Measurements from ENCODE around the gene DHPS.
"Not testable (repeated sequence)": the region's sequence is repeated elsewhere in the genome, so short reads cannot be mapped to it uniquely, and the experiment has no call there.

DHPS gene

DNA sequence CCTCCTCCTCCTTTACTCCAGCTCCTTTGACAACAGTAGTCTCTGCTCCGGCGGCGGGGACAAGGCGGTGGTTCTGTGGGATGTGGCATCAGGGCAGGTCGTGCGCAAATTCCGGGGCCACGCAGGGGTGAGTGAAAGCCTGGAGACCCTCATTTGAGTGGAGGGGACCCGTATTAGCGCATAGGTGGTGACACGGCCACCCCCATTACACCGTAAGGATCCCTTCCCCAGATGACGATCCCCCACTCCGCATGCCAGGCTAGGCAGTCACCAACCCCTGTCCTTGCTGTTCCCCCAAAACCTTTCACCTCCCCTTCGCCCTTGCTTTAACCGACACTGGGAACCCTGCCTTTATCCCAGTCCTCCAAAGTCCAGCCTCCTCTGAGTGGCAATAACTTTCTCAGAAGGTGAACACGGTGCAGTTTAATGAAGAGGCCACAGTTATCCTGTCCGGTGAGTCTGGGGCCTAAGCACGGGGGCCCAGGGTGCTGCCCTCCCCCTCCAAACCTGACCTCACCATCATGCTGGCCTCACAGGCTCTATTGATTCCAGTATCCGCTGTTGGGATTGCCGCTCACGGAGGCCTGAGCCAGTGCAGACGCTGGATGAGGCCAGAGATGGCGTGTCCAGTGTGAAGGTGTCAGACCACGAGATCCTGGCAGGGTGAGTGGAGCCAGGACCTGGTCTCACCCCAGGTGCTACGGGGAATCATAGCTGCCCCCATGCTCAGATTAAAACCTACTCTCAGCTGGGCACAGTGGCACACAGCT lies 11.3 kb downstream of the DHPS start:
- no peak for DNase-seq (ENCODE audit: low read depth)

- DNase-seq (ENCODE audit: low read depth) = peak; percentile 83
Measured at GRCh38 chr19:12669270-12670158, 12.2 kb downstream of the DHPS start.

DNA sequence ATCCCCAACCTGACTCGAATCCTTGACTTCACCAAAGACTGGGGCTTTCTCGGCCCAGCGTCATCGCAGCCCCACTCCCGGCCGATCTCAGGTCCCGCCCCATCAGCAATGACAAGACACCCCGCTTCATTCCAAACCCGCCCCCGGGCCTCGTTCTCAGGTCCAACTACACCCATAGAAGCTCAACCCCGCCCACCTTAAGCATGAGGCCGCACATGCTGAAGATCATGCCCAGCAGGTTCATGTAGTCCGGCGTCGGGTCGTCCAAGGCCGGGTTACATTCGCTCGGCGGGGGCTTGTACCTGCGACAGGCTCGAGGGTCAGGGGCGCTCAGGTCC lies 12.8 kb downstream of the DHPS start:
- peak; percentile 66 for DNase-seq (ENCODE audit: low read depth)

DNA sequence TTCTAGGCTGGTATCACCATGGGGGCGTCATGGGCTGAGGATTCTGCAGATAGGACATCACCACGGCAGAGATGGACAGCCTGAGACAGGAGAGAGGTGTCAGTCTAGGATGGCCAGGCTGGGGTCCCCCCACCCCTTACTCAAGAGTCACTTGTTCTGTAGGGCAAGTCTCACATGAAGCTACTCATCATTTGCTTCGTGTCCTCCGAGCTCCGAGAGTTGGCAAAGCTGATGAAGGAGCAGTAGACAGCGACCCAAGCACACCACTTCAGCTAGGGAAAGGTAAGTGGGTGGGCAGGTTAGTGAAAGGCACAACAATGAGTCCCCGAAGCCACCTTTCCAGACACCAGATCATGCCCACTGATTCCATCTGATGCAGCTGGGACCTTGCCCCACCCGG lies 13.3 kb downstream of the DHPS start:
- no peak for DNase-seq (ENCODE audit: low read depth)

- DNase-seq (ENCODE audit: low read depth) = no peak
Measured at GRCh38 chr19:12667731-12668302, 13.9 kb downstream of the DHPS start.

DNA sequence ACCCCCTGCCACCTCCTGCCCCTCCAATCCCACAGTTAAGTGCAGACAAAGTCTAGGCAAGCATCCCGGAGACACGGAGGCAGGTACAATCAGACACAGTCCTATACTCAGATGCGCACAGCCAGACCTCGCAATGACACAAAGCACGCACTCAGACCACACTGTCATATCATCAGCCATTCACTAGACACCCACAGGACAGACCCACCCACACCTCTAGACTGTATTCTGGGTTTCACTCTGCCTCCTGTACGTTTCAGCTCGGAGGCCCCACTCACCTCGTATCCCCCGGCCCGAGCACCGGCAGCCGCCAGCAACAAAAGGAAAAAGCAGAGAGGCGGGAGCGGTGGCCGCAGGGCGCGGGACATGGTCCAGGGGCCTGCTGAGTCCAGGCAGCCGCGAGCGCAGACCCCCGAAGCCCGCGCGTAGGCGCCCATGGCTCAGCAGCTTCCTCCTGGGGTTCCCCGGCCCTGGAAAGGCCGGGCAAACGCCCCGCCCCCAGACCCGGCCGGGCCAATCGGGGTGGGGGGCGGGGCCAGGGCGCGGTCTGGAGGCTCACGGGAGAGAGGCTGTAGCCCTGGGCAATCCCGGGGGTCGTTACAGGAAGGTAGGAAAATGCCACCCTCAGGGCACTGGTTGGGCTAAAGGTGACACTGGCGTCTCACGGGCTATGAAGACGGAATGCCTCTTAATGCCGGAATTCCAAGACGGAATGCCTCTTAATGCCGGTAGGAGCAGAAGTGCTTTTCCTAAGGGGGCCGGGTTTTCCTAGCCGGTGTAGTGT lies 15.2 kb downstream of the DHPS start, which contains the start of the genes MAN2B1 and WDR83:
Gene MAN2B1, minus strand, starts transcription at position 478 of the 784 bp plus-strand sequence. Its CDS starts 41 bp downstream, at position 437.
Gene WDR83, plus strand, starts transcription at position 543 of the 784 bp plus-strand sequence. CDS start 2,984 bp downstream, outside the sequence.
- DNase-seq (ENCODE audit: low read depth) = peak; percentile 46

DNA sequence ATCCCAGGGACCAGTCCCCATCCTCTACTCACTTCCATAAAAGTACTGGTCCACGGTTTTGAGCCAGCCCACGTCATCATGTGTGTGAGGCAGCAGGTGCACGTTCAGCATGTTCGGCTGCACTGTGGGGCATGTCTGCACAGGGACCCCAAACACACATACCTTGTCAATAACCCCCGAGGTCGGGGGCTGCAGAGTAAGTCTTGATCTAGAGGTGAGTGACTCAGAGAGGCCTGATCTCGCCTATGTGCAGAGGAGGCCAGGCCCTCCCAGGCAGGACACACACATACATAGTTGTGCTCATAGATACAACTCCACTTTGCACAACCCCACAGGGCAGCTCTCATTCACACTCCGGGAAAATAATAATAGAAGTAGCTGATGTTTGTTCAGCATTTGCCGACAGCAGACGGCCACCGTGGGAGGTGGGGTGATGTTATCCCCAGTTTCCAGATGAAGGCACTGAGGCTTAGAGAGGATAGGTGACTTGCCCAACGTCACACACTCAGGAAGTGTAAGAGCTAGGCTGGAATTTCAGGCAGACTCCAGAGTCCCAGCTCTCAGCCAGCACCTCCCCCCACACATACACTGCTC lies 15.9 kb downstream of the DHPS start:
- DNase-seq (ENCODE audit: low read depth) = no peak

GRCh38 chr19:12665281-12665573 lies 16.5 kb downstream of the DHPS start:
- DNase-seq (ENCODE audit: low read depth) = no peak

GRCh38 chr19:12664406-12665280 lies 17.0 kb downstream of the DHPS start:
- no peak for DNase-seq (ENCODE audit: low read depth)

DNA sequence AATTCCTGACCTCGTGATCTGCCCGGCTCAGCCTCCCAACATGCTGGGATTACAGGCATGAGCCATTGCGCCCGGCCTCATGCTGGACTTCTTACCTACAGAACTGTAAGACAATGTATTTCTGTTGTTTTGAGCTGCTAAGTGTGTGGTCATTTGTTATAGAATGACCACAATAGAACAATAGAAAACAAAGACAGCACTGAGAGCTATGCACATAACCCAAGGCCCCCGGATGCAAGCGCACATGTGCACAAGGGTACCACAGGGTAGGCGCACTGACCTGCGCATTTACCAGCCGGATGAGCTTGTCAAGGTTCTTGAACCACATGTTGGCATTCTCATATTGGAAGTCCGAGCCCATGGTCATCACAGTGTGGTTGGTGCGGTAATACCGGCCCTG lies 20.7 kb downstream of the DHPS start:
- no peak for DNase-seq (ENCODE audit: low read depth)

GRCh38 chr19:12657966-12658365 lies 23.7 kb downstream of the DHPS start:
- no peak for DNase-seq (ENCODE audit: low read depth)

- no peak for DNase-seq (ENCODE audit: low read depth)
Measured at GRCh38 chr19:12656899-12657571, 24.6 kb downstream of the DHPS start.

DNA sequence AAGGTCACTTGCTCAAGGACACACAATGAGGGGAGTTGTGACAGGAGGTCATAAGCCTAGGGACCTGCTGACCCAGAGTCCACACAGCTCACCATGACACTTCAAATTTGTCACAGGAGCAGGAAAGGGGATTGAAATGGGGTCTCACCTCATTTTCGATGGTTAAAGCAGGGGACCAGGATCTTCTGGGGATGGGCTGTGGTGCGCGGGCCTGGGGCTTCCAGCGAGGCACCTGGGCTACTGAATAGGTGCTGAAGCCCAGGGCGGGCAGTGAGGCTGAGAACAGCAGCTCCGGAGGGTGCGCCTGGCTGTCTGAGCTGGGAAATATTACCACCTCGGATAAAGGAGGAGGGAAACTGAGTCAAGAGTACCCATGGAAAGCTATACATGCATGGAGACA lies 26.1 kb downstream of the DHPS start:
- DNase-seq (ENCODE audit: low read depth) = no peak

DNA sequence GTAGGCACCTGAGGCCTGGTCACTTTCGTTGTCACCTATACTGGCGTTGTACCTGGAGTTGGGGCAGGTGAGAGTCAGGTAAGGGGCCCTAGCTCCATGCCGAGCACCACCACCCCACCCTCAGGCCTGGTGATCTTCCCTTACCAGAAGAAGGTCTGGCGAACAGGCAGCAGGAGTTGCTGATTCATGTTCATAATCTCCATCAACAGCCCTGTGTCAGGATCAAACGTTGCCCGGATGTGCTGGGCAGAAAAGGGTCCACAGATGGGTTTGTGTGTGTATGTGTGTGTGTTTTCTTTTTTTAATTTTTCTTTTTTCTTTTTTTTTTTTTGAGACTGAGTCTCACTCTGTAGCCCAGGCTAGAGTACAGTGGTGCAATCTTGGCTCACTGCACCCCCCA lies 29.5 kb downstream of the DHPS start:
- DNase-seq (ENCODE audit: low read depth) = no peak

DNA sequence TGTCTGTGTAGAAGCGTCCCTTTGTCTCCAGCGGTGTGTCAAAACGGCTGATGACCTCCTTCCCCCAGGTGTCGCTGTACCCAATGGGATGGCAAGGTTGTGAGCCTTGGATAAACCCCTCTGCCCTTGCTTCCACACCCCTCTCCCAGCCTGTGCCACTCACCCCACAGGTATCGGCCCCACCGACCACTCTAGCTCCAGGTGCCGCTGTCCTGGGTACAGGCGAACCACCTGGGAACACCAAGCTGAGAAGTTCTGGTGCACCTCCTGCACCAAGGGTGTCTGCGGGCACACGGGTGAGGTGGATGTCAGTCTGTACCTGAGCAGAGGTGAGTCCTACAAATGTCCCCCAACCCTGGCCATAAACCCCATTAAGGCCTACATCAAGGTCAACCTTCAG lies 31.7 kb downstream of the DHPS start:
- no peak for DNase-seq (ENCODE audit: low read depth)

DNA sequence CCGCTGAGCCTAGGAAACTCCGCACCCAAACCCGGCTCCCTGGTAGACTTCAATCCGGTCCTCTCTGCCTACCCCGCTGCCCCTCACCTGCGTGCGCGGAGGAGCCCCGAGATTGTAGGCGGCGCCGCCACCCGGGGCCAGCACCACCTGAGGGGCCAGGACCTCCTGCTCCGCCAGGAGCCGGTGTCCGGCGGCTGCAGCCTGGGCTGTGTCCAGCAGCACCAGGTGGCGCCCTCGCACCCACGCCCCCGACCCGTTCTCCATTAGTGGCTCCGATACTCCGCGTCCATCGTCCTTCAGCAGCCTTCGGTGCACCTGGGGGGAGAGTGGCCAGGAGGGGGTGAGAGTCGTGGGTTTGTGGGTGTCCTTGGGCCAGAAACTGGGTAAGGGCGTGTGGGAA lies 33.6 kb downstream of the DHPS start:
- no peak for DNase-seq (ENCODE audit: low read depth)

DNA sequence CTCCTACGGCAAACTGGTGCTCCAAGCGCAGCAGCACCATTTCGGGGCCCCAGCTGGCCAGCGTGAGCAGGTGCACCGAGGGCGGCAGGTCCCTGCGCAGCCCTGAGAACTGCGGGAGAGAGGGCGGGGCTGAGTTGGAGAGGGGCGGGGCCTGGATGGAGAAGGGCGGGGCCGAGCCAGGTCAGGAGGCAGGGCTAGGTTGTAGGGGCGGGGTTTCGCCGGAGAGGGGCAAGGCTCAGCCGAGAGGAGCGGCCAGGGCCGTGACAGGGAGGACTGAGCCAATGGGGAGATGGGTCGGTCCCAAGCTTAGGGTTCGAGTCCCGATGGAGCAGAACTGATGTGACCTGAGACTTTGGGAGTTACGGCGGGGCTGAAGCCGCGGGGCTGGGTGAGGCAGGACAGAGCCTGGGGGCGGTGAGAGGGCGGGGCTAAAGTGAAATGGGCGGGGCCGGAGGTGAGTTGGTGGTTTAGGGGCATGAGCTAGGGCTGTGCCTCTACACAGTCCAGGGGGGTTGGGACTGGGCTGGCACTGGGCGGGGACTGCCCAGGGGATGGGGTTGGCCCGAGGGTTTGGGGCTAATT lies 34.1 kb downstream of the DHPS start:
- DNase-seq (ENCODE audit: low read depth) = no peak

DNA sequence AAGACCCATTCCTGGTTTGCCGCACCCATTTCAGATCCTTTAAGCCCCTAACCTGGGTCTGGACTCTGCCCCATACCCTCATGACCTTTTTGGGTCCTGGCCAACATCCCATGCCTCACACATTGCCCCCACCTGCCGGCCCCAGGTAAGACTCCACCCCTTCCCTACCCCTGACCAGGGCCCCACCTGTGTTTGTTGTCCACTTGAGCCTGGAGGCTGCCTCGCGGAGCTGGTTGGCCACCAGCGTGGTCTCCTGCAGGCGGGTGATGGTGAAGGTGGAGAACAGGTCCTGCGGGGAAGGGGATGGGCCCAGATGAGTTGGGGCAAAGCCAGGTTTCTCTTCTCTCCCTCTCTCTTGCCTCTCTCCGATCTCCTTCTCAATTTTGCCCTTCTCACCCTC lies 34.6 kb downstream of the DHPS start:
- DNase-seq (ENCODE audit: low read depth) = no peak

DNA sequence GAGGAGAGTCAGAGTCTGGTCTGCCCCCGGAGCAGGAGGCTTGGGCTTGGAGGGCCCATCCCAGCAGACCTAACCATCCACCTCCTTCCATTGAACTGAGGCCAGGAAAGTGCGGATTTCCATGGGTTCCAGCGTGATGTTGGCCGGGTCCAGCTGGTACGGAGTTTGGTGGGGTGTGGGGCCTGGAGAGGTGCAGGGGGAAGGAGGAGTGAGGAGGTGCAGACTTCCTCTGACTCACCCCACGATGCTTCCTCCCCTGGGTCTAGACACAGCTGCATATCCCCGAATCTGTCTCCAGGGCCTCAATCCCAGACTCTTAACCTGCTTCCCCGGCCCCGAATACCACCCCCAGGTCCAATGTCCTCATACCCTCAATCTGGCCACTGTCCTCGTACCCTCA lies 35.1 kb downstream of the DHPS start:
- no peak for DNase-seq (ENCODE audit: low read depth)

- not testable (repeated sequence) for DNase-seq (ENCODE audit: low read depth)
Measured at GRCh38 chr19:12643716-12644115, 38.0 kb downstream of the DHPS start.
